T1000 (cell line): ENCODE data around the gene MRPL11.
"Not testable (repeated sequence)": the region's sequence is repeated elsewhere in the genome, so short reads cannot be mapped to it uniquely, and the experiment has no call there.

Source experiments
- DNase-seq: peaks from one replicate; lab custom pipeline; 2025; ENCODE audit warnings: mixed read lengths; lab: John Stamatoyannopoulos, UW

MRPL11 gene

GRCh38 chr11:66467034-66467659 lies 28.5 kb upstream of the MRPL11 start:
- DNase-seq, result peak; percentile 47

GRCh38 chr11:66466225-66467033 lies 27.8 kb upstream of the MRPL11 start, which contains the start of gene PELI3:
PELI3 (plus strand) TSS chr11:66466905; CDS start chr11:66468129, 1,224 bp downstream.
- peak; percentile 89 for DNase-seq

DNA sequence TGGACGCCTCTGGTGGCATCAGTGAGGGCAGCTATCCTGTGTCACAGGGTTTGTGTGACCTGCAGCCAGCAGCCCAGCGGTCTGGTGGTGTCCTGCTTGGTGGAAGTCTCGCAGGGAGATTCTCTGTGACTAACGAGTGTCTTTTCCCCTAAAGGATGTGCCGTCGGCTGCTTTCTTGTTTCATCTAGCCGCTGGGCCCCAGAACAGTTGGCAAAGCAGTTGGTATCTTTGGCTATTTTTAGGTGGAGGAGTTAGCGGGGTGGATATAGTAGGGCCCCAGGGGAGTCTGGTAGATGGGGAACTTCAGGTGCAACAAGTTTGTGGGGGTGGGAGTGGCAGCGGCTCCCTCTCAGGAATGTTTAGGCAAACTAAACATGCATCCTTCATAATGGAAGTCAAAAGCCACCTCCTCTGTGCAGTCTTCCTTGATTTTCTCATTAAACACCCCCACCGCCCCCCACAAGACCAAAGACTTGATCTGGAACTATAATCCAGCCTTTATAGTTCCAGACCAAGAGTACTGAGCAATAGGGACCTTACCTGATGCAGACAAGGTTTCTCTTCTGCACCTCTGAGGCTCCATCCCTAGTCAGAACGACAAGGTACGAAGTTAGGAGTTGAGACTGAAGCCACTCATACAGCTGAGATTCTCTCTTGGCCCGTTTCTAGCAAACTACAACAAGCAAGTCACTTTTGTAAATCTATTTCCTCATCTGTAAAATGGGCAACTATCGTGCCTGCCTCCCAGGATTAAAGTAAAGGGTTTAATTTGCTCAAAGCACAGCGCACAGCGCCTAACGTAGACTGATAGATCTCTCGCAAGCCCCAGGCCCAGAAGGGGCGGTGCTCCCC lies 27.0 kb upstream of the MRPL11 start:
- DNase-seq, result no peak

- DNase-seq, result no peak
Observed at GRCh38 chr11:66464916-66465315, 26.3 kb upstream of the MRPL11 start.

GRCh38 chr11:66464116-66464515 lies 25.5 kb upstream of the MRPL11 start:
- DNase-seq, result not testable (repeated sequence)

GRCh38 chr11:66462911-66463310 lies 24.3 kb upstream of the MRPL11 start:
- DNase-seq, result no peak

- no peak for DNase-seq
Observed at GRCh38 chr11:66462010-66462409, 23.4 kb upstream of the MRPL11 start.

DNA sequence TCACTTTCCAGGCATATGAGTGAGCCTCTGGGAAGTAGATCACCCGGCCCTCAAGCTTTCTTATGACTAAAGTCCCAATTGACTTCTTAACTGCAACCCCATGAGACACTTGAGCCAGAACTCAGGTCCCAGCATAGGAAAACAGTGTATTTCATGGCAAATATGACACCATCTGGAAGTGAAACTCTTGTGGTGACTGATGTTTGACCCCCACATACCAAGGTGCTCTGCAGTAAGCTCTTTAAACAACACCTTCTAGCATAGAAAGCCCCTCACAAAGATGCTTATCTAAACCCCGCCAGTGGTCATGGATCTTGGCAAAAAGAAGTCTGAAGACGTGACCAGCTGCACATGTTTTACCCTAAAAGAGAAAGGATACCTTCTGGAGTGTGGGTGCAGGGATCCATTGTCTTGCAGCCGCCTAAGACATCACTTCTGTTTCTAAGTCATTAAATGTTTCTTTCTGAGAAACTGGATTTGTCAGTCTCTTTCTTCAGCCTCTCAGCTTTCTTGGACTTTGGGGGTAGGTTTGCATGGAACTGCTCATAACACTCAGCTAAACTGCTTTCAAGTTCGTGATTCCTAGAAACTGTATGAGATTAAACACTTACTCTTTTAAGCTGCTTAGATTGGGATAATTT lies 20.6 kb upstream of the MRPL11 start:
- DNase-seq, result no peak

DNA sequence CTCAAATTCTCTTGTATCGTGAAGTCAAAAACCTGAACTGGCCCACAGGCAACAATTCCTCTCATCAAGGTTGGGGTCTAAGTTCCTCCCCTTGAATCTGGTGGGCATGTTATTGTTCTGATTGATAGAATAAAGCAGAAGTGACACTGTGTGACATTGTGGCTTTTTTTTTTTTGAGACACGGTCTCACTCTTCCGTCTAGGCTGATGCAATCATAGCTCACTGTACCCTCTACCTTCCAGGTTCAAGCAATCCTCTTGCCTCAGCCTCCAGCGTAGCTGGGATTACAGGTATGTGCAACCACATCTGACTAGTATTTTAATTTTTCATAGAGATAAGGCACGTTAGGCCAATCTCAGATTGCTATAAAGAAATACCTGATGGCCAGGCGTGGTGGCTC lies 19.2 kb upstream of the MRPL11 start:
- no peak for DNase-seq

DNA sequence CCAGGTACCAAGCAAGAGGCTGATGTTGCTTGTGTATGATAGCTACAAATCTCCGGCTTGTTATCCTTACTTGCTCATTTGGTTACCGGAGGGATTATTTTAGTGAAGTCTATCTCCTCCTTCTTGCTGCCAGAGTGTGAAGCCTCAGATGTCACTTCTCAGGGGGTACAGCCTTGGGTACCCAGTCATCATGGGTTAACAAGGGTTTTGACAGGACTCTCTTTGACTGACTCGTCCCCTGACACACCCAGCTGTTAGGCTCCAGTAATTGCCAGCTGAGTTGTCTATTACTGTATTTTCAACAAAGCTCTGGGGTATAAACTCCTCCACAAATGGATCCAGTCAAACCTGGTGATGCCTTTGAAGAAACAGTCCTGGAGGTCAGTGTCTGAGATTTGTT lies 16.2 kb upstream of the MRPL11 start:
- no peak for DNase-seq

- DNase-seq, result no peak
Observed at GRCh38 chr11:66454247-66454646, 15.6 kb upstream of the MRPL11 start.

GRCh38 chr11:66451663-66452062 lies 13.0 kb upstream of the MRPL11 start:
- no peak for DNase-seq

DNA sequence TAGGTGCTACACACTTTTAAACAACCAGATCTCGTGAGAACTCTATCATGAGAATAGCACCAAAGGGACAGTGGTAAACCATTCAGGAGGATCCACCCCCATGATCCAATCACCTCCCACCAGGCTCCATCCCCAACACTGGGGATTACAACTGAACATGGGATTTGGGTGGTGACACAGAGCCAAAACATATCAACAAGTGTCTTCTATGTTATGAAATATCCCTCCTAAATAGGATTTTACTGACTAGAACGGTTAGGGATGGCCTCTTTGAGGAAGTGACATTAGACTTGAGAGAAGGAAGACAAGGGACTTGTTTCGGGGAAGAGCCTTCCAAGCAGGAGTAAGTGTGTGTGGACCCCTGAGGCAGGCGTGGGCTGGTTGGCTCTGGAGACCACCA lies 11.9 kb upstream of the MRPL11 start:
- DNase-seq, result no peak

DNA sequence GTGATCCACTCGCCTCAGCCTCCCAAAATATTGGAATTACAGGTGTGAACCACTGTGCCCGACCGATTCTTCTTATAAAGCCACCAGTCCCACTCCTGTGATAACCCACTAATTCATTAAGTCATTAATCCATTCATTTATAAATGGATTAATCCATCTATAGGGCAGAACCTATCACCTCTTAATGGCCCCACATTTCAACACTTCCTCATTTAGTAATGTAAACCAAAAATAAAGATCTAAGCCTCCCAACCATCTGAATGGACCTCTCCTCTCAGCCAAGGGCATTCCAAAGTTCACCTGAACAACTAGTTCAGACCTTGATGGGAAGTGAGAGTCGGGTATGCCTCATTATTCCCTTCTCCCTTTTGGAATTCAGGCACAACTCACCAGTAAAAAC lies 9.9 kb upstream of the MRPL11 start:
- DNase-seq, result no peak

- DNase-seq, result no peak
Observed at GRCh38 chr11:66447012-66447411, 8.4 kb upstream of the MRPL11 start.

DNA sequence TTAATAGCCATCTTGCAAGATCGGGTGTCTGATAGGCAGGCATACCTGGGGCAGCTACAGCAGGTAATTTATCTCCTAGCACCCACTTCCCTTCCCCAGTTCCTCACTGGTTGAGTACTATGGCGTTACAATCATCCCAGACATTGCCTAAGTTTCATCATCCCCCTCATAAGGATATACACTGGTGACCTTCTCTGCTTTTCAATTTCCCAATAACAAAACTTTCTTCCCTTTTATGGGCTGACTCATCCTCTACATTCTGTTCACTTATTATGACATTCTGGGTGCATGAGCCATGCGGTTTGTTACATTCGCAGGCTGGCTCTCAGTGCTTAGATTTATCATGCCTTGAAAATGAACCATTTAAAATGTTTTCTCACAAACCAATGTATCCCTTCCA lies 5.0 kb upstream of the MRPL11 start:
- DNase-seq, result peak; percentile 39

- DNase-seq, result not testable (repeated sequence)
Observed at GRCh38 chr11:66440940-66441282, 2.3 kb upstream of the MRPL11 start.

DNA sequence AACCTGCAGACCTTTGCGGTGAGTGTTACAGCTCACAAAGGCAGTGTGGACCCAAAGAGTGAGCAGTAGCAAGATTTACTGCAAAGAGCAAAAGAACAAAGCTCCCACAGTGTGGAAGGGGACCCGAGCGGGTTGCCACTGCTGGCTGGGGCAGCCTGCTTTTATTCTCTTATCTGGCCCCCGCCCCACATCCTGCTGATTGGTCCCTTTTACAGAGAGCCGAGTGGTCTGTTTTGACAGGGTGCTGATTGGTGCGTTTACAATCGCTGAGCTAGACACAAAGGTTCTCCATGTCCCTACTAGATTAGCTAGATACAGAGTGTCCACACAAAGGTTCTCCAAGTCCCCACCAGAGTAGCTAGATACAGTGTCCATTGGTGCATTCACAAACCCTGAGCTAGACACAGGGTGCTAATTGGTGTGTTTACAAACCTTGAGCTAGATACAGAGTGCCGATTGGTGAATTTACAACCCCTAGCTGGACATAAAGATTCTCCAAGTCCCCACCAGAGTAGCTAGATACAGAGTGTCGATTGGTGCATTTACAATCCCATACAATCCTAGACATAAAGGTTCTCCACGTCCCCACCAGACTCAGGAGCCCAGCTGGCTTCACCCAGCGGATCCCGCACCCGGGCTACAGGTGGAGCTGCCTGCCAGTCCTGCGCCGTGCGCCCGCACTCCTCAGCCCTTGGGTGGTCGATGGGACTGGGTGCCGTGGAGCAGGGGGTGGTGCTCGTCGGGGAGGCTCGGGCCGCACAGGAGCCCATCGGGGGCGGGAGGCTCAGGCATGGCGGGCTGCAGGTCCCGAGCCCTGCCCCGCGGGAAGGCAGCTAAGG lies 1.7 kb upstream of the MRPL11 start:
- not testable (repeated sequence) for DNase-seq

- DNase-seq, result no peak
Observed at GRCh38 chr11:66437979-66438503, 607 bp downstream of the MRPL11 start.

- no peak for DNase-seq
Observed at GRCh38 chr11:66432597-66432996, 6.1 kb downstream of the MRPL11 start.

DNA sequence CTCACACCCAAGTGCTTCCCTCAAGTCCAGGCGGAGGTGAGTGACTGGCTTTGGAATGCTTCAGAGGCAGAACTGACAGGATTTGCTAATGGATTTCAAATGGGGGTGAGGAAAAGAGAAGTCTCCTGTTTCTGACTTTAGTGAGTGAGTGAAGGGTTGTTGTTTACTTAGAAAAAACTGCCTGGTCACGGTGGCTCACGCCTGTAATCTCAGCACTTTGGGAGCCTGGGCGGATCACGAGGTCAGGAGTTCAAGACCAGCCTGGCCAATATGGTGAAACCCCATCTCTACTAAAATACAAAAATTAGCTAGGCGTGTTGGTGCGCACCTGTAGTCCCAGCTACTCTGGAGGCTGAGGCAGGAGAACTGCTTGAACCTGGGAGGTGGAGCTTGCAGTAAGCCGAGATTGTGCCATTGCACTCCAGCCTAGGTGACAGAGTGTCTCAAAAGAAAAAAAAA lies 6.7 kb downstream of the MRPL11 start:
- DNase-seq, result not testable (repeated sequence)
